Dedifferentiated amniotic fluid mesenchymal stem cell (primary cell): ENCODE measurements around the gene PTPN3.

Experiments used
- DNase-seq: peaks from one replicate; pipeline ENCODE4 v3.0.0-alpha.2; 2016; ENCODE audit errors: extremely low spot score

PTPN3 gene

GRCh38 chr9:109506097-109506712, 8.1 kb upstream of the PTPN3 start:
- no peak for DNase-seq

- DNase-seq = no peak
These were observed 6.6 kb upstream of the PTPN3 start for GRCh38 chr9:109504689-109505088.

GRCh38 chr9:109500421-109500974, 2.4 kb upstream of the PTPN3 start:
- DNase-seq = no peak

- DNase-seq = no peak
These were observed 1.7 kb upstream of the PTPN3 start for GRCh38 chr9:109499631-109500410.

GRCh38 chr9:109499093-109499630, 1.1 kb upstream of the PTPN3 start:
- DNase-seq = no peak

GRCh38 chr9:109497226-109498153, 617 bp downstream of the PTPN3 start:
- DNase-seq = no peak

- DNase-seq = no peak
These were observed 1.3 kb downstream of the PTPN3 start for GRCh38 chr9:109496841-109497225.

GRCh38 chr9:109496218-109496617, 1.9 kb downstream of the PTPN3 start:
- DNase-seq = no peak

- no peak for DNase-seq
These were observed 4.5 kb downstream of the PTPN3 start for GRCh38 chr9:109493648-109494047.

- DNase-seq = no peak
These were observed 6.5 kb downstream of the PTPN3 start for GRCh38 chr9:109491590-109491989.

GRCh38 chr9:109488791-109489492, 9.2 kb downstream of the PTPN3 start:
- no peak for DNase-seq

- DNase-seq = no peak
These were observed 9.8 kb downstream of the PTPN3 start for GRCh38 chr9:109488351-109488750.

- no peak for DNase-seq
These were observed 10.9 kb downstream of the PTPN3 start for GRCh38 chr9:109487247-109487646.

- DNase-seq = no peak
These were observed 14.2 kb downstream of the PTPN3 start for GRCh38 chr9:109483744-109484429.

GRCh38 chr9:109482391-109482916, 15.7 kb downstream of the PTPN3 start:
- DNase-seq = no peak

GRCh38 chr9:109481856-109482255, 16.3 kb downstream of the PTPN3 start:
- DNase-seq = no peak

GRCh38 chr9:109479822-109480221, 18.3 kb downstream of the PTPN3 start:
- DNase-seq = no peak

- no peak for DNase-seq
These were observed 19.3 kb downstream of the PTPN3 start for GRCh38 chr9:109478665-109479380.

- DNase-seq = no peak
These were observed 20.0 kb downstream of the PTPN3 start for GRCh38 chr9:109478051-109478563.
